NB4 (cell line): ENCODE results near the gene ANKZF1.

Experiments
- CTCF ChIP-seq: IDR thresholded peaks from one replicate; pipeline ENCODE4 v1.5.1; 2012; ENCODE audit warnings: low read depth, low read length
- MYC ChIP-seq: IDR thresholded peaks from 2 replicates; pipeline ENCODE4 v1.6.1; 2011; ENCODE audit warnings: low read depth, low read length
- POLR2A ChIP-seq: IDR thresholded peaks from 2 replicates; pipeline ENCODE4 v1.6.1; 2011; ENCODE audit warnings: mild to moderate bottlenecking; ENCODE audit not compliant: insufficient read length; ENCODE audit errors: extremely low read depth

GRCh38 chr2:219225350-219225749 is 4.3 kb upstream of the ANKZF1 start:
- peak; percentile 47; the same call in 1 of the 2 replicates for TF ChIP-seq MYC
- no peak for TF ChIP-seq POLR2A
- TF ChIP-seq CTCF, result no peak
